GM06990 (cell line): Measurements from ENCODE around the gene CABP5.
"Not testable (repeated sequence)": the region's sequence is repeated elsewhere in the genome, so short reads cannot be mapped to it uniquely, and the experiment has no call there.

Experiments used
- DNase-seq: peaks from one replicate; pipeline ENCODE4 v3.0.0-alpha.2; 2011; ENCODE audit not compliant: insufficient read length; ENCODE audit errors: extremely low read depth
- H3K27me3 ChIP-seq: replicated peaks from 2 replicates; pipeline ENCODE4 v1.6.0; 2011; ENCODE audit warnings: low read length; ENCODE audit not compliant: control insufficient read depth, insufficient read depth
- H3K36me3 ChIP-seq: 2 replicates; pipeline ENCODE4 v1.5.1; 2011; ENCODE audit warnings: low read length; ENCODE audit not compliant: control insufficient read depth, insufficient read depth
- H3K4me3 ChIP-seq: replicated peaks from 2 replicates; pipeline ENCODE4 v1.5.1; 2011; ENCODE audit warnings: low read depth, mild to moderate bottlenecking, control low read depth, low read length
- TF ChIP-seq, protein P1 (sequence below): IDR thresholded peaks from 2 replicates; pipeline ENCODE4 v1.5.1; 2011; ENCODE audit warnings: low read length, control low read depth, mild to moderate bottlenecking, inconsistent platforms; ENCODE audit not compliant: insufficient read depth, poor library complexity, severe bottlenecking

Gene CABP5

DNA sequence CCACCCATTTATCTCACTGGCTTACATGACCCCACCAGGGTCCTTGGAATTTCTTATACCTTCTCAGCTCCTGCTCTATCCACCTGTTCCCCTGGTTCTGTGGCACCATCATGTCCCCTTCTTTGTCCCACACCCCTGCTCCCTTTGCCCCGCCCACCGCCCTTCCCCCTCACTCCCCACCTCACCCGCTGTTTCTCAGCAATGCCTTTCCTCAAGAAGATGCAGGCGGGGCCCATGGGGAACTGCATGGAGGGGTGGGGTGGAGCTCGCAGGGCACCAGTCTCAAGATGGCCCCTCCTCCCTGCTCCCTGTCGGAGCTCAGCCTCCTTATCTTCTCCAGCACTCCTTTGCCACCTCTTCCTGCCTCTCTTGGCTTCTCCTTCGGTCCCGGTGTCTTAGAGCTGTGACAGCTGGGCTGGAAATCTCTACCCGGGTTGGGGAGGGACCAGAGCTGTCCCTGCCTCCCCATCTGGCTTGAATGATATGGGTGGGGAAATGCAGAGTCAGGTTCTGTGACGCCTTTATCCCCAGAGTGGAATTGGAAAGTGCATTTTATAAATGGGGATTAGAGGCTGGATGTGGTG lies at the start of gene CABP5:
TSS of gene CABP5 (minus strand) at position 405 of the 584 bp plus-strand sequence. CDS start at position 248, 157 bp downstream.
- no peak for DNase-seq
- TF ChIP-seq, protein P1, sequence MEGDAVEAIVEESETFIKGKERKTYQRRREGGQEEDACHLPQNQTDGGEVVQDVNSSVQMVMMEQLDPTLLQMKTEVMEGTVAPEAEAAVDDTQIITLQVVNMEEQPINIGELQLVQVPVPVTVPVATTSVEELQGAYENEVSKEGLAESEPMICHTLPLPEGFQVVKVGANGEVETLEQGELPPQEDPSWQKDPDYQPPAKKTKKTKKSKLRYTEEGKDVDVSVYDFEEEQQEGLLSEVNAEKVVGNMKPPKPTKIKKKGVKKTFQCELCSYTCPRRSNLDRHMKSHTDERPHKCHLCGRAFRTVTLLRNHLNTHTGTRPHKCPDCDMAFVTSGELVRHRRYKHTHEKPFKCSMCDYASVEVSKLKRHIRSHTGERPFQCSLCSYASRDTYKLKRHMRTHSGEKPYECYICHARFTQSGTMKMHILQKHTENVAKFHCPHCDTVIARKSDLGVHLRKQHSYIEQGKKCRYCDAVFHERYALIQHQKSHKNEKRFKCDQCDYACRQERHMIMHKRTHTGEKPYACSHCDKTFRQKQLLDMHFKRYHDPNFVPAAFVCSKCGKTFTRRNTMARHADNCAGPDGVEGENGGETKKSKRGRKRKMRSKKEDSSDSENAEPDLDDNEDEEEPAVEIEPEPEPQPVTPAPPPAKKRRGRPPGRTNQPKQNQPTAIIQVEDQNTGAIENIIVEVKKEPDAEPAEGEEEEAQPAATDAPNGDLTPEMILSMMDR, result no peak
- no peak within 1 kb of the TSS for H3K4me3 ChIP-seq
- H3K36me3 ChIP-seq, result no peaks in the 10 kb centered on the region
- H3K27me3 ChIP-seq, result no peaks in the 10 kb centered on the region; the same call in 1 of the 2 replicates

DNA sequence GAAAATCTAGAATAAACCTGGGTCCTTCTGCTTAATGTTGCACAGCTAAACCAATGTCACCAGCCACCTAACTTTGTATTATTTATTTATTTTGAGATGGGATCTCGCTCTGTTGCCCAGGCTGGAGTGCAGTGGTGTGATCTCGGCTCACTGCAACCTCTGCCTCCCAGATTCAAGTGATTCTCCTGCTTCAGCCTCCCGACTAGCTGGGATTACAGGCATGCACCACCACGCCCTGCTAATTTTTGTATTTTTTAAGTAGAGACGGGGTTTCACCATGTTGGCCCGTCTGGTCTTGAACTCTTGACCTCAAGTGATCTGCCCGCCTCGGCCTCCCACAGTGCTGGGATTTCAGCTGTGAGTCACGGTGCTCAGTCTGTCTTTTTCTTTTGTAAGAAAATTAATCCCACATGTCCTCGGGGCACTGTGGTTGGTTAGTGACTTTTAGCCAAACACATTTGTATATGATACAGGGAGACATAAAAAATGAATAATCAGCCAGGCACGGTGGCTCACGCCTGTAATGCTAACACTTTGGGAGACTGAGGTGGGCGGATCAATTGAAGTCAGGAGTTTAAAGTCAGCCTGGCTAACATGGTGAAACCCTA lies 47.3 kb upstream of the CABP5 start:
- not testable (repeated sequence) for DNase-seq, H3K36me3 ChIP-seq, H3K4me3 ChIP-seq, H3K27me3 ChIP-seq

DNA sequence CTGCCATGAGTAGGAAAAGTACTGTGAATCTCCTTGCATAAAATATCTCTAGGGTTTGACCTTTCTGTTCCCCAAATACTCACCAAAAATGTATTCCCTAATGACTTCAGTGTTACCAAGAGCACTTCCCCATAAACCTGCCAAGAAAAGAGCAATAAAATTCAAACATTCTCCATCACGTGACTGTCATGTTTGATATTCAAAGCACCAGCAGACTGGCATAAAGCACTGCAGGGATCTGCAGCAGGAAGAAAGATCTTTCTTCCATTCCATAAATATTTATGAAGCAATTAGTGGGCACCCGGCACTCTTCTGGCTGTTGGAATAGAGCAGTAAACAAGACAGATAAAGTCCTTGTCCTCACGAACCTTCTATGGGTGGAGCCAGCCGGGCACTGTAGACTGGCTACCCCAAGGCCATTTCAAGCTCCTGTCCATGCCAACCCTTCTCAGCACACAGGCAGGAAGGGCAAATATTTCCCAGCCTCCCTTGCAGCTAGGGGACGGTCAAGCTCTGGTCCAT lies 46.5 kb upstream of the CABP5 start:
- H3K4me3 ChIP-seq, result no peak overlapping the region
- TF ChIP-seq, protein P1, result no peak
- no peaks in the 10 kb centered on the region for H3K27me3 ChIP-seq
- no peak for DNase-seq
- H3K36me3 ChIP-seq, result no peaks in the 10 kb centered on the region; the same call in 1 of the 2 replicates

DNA sequence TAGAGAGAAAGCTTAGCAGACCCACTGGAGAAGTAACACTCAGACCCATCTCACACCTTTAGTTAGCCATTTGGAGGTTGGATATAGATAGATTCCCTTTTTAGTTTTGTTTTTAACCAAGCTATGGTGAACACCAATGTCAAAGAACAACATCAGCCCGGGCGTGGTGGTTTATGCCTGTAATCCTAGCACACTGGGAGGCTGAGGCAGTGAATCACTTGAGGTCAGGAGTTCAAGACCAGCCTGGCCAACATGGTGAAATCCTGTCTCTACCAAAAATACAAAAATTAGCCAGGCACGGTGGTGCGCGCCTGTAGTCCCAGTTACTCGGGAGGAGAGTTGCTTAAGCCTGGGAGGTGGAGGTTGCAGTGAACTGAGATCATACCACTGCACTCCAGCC lies 45.1 kb upstream of the CABP5 start:
- not testable (repeated sequence) for DNase-seq, H3K4me3 ChIP-seq, H3K27me3 ChIP-seq, H3K36me3 ChIP-seq

DNA sequence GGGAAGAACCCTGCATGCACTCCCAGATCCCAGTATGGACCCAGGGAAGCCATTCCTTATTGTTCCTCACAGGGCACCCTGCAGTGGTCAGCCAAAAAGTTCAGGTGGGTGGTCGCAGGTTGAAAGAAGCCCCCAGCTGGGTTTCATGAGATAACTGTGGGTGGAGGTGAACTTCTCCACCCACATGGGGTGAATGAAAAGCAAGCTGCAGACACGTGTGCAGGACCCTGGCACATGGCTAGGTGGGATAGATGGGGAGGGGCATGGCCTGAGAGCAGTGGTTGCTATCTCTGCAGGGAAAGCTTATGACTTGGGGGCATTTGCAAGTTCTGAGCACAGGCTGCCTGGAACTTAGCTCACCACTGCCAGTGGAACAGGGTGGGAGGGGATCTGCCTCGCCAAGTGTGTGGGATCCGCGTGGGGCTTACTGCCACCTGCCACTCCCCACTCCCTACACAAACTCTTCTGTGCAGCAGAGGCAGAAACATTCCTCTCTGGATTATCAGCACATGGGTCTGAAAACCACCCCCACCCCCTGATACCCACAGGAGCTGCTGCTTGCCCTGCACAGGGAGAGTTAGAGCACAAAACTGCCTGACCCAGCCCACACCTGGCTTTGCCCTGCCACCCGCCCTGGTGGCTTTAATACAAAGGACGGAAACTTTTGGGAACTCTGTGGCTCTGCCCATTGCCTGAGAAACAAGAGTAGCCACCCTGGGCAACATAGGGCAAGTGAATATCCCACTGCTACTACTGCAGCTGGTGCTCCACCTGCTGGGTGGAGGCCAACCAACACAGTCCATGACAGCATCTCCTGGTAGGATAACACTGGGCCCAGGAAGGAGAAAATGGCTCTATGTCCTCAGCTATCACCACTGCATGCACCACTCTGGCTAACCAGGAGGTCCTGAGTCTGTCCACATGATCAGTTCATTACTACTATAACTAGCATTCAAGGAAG lies 42.3 kb upstream of the CABP5 start:
- TF ChIP-seq, protein P1, result peak; percentile 16
- Histone ChIP-seq H3K4me3 (no peak overlapping the region), H3K36me3 (no peaks in the 10 kb centered on the region), H3K27me3 (no peaks in the 10 kb centered on the region)
- DNase-seq, result no peak

DNA sequence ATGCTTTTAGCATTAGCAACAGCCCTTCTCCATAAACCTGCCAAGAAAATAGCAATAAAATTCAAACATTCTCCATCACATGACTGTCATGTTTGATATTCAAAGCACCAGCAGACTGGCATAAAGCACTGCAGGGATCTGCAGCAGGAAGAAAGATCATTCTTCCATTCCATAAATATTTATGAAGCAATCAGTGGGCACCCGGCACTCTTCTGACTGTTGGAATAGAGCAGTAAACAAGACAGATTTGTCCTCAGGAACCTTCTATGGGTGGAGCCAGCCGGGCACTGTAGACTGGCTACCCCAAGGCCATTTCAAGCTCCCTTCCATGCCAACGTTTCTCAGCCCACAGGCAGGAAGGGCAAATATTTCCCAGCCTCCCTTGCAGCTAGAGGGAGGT lies 41.2 kb upstream of the CABP5 start:
- no peak overlapping the region for H3K4me3 ChIP-seq
- TF ChIP-seq, protein P1, result no peak
- H3K27me3 ChIP-seq, result no peaks in the 10 kb centered on the region
- no peaks in the 10 kb centered on the region for H3K36me3 ChIP-seq
- no peak for DNase-seq
